Right kidney (tissue), 9 donors: ENCODE measurements around the gene ZNF575.

Experiments
- DNase-seq: peaks from one replicate; pipeline ENCODE4 v3.0.0-alpha.2; 2016
- long read RNA-seq, 8 donors: transcript quantifications; one replicate each; lab custom pipeline, GENCODE V29; 2026

ZNF575 gene
- long read RNA-seq, donor 1, partial matches to known transcripts: 0 of 2 reads
- long read RNA-seq, donor 1, other reads (novel, unspliced or antisense): 0 of 2 reads
- long read RNA-seq, donor 2, partial matches to known transcripts: 0 of 1 reads
- long read RNA-seq, donor 2, other reads (novel, unspliced or antisense): 0 of 1 reads
- long read RNA-seq, donor 3, partial matches to known transcripts: 0 of 1 reads
- long read RNA-seq, donor 3, other reads (novel, unspliced or antisense): 0 of 1 reads
- long read RNA-seq, donor 4, partial matches to known transcripts: 0 of 3 reads
- long read RNA-seq, donor 4, other reads (novel, unspliced or antisense): 0 of 3 reads
- long read RNA-seq, donor 5, partial matches to known transcripts: 0 of 1 reads
- long read RNA-seq, donor 5, other reads (novel, unspliced or antisense): 0 of 1 reads
- long read RNA-seq, donor 6, partial matches to known transcripts: 0 of 2 reads
- long read RNA-seq, donor 6, other reads (novel, unspliced or antisense): 0 of 2 reads
- long read RNA-seq, donor 7: 0 reads
- long read RNA-seq, donor 8, partial matches to known transcripts: 0 of 4 reads
- long read RNA-seq, donor 8, other reads (novel, unspliced or antisense): 0 of 4 reads

- DNase-seq: peak; percentile 95
These were observed at the start of gene ZNF575 for GRCh38 chr19:43532962-43533545. TSS of gene ZNF575 (plus strand) at chr19:43533188. CDS start at chr19:43534423, 1,235 bp downstream.

- no peak for DNase-seq
These were observed 49.7 kb upstream of the ZNF575 start for GRCh38 chr19:43483281-43483680.

GRCh38 chr19:43485951-43486350, 47.0 kb upstream of the ZNF575 start:
- DNase-seq: no peak

GRCh38 chr19:43486412-43486811, 46.6 kb upstream of the ZNF575 start:
- no peak for DNase-seq

- no peak for DNase-seq
These were observed 44.8 kb upstream of the ZNF575 start for GRCh38 chr19:43488179-43488578.

- DNase-seq: no peak
These were observed 43.7 kb upstream of the ZNF575 start for GRCh38 chr19:43489310-43489709.

- no peak for DNase-seq
These were observed 42.9 kb upstream of the ZNF575 start for GRCh38 chr19:43489979-43490599.

GRCh38 chr19:43490759-43491158, 42.2 kb upstream of the ZNF575 start:
- DNase-seq: no peak

GRCh38 chr19:43495082-43495481, 37.9 kb upstream of the ZNF575 start:
- DNase-seq: no peak

- DNase-seq: no peak
These were observed 36.0 kb upstream of the ZNF575 start for GRCh38 chr19:43496960-43497359.

GRCh38 chr19:43498233-43498842, 34.6 kb upstream of the ZNF575 start:
- no peak for DNase-seq

- no peak for DNase-seq
These were observed 33.9 kb upstream of the ZNF575 start for GRCh38 chr19:43499042-43499441.

GRCh38 chr19:43501661-43502418, 31.1 kb upstream of the ZNF575 start:
- DNase-seq: peak; percentile 49

- peak; percentile 16 for DNase-seq
These were observed 30.5 kb upstream of the ZNF575 start for GRCh38 chr19:43502419-43502976.

GRCh38 chr19:43503501-43504425, 29.2 kb upstream of the ZNF575 start:
- DNase-seq: peak; percentile 94

GRCh38 chr19:43504426-43505185, 28.4 kb upstream of the ZNF575 start, which contains the start of gene PHLDB3:
TSS of gene PHLDB3 (minus strand) at chr19:43504746. CDS start at chr19:43504118, 628 bp downstream.
- peak; percentile 81 for DNase-seq

- DNase-seq: no peak
These were observed 27.9 kb upstream of the ZNF575 start for GRCh38 chr19:43505186-43505456.

- DNase-seq: no peak
These were observed 27.0 kb upstream of the ZNF575 start for GRCh38 chr19:43505941-43506340.

GRCh38 chr19:43506629-43507028, 26.4 kb upstream of the ZNF575 start:
- no peak for DNase-seq

- DNase-seq: no peak
These were observed 25.1 kb upstream of the ZNF575 start for GRCh38 chr19:43507880-43508279.
